A172 (cell line): Measurements from ENCODE around the gene TRAPPC2. TPM values are rescaled to one million over a fixed set of nuclear protein-coding genes. Genes with fewer than 3 reads are reported as not detected.

ENCODE experiments used
- DNase-seq: peaks from one replicate; pipeline ENCODE4 v3.0.0-alpha.2; 2015; ENCODE audit warnings: low spot score
- total RNA-seq: library from RNA; depleted of rRNA; stranded (reverse); fragments of >200 nt; shearing (Covaris generic); gene quantifications from 2 replicates; pipeline ENCODE4 v1.2.3, GENCODE V29; 2014; rRNA removed

The TRAPPC2 gene
- 21.4 and 22.4 TPM in 2 replicates for total RNA-seq

DNA sequence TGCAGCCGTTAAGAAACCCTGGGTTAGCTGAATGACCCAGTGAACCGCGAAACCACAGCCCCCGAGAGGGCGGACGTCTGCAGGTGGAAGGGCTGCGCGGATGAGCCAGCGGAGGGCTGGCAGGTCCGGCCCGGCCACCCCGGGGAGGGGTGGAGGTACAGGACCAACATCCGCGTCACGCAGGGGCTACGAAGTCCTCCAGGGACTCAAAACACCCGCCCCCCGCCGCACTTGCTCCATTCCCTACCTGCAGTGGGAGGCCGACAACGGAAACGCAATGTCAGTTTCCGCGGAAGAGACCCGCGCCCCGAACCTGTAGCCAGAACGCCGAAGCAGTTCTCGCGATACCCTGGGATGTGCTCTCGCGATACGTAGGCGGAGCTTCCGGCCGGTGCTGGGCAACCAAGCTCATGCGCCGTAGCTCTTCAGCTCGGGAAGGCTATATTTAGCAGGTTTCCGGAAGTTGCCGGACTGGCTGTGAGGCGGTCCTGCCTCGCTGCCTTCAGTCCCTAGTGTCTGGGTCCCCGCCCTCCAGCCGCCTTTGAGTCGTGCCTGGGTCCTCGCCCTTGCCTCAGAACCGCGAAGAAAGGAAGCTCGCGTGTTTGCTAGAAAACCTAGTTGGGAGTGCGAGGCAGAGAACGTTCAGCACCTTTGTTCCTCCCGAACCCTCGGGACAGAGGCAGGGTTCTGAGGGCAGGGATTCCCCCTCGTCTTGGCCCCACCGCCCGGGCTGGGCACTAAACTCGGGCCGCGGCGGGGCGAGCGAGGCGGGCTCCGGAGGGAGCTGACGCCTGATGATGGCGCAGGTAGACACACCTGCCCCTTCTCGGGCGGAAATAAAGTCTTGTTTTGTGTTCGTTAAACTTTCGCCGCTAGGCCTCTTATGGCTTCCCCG, at the start of gene TRAPPC2, which contains the start of gene OFD1:
TRAPPC2 (minus strand) TSS at position 343 of the 895 bp plus-strand sequence. CDS start 14,657 bp downstream, outside the sequence.
OFD1 (plus strand) TSS at position 471 of the 895 bp plus-strand sequence; CDS start at position 795, 324 bp downstream.
- DNase-seq: peak; percentile 95

DNA sequence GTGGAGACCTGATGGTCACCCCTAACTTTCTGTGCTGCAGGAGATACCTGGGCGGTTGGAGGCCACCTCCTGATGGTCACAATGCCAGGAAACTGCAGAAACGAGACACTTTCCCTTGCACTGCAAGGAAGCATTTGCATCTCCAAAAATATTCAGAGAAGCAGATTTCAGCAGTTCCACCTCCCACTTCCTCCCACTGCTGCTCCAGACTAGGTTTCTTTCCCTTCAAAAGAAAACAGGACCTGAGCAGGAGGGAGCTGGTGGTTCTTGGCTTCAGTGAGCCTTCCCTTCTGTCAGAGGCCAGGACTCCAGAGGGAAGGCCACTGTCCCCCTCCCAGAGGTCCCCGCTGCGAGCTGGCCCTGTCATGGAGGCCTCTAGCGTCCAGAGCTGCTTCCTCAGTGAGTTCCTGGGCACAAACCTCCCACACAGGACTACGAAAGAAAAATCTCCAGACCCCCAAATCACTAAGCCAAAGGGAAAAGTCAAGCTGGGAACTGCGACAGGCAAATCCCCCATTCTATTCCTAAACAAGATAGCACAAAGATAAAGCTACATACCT, 46.5 kb upstream of the TRAPPC2 start:
- DNase-seq: no peak

DNA sequence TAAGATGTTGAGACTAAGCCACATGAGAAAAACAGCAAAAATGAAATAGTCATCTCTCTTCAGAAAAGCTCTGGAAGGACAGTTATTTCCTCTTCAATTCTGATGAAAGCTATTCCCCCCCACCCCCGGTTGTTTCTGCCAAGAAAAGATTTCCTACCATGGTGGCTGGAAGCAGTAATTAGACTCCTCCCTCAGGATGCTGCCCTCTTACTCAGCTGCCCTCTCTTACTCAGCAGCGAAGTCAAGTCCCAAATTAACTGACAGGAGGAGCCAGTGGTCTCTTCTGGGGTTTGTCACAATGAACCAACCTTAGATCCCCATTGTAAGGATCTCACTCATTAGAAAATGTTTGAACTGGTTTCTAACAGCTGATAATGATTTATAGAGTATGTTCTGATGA, 44.5 kb upstream of the TRAPPC2 start:
- peak; percentile 66 for DNase-seq

DNA sequence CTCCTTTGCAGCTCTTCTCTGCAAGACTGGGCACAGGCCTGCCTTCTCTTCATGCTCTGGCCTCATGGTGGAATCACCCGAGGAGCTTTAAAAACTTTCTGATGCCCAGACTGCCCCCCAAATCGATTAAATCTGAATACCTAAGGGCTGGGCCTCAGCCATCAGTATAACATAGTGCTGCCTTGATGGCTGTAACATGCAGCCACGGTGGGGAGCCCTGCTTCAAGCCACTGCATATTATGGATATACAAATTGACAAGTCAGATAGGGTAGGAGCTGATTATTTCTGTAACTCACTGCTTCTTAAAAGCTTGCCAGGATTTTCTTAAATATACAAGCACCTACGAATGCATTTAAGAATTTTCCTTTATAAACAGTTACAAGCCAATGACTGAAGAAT, 42.0 kb upstream of the TRAPPC2 start:
- no peak for DNase-seq

DNA sequence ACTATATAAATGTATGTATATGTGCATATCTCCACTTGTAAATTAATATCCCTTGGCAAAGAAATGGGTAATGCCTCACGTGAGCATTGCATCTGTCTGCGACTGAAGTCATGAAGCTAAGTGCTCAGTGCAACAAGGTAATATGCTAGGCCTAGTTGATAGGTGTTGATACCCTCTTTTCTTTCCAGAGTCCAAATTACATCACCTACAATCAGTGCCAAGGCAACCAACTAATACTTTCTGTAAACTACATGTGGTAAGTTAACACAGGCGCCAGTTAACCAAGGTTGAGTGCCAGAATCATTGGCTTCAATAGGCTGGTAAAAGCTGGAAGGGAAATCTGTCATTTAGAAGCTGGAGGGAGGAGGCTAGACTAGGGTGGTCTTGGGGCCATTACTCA, 41.4 kb upstream of the TRAPPC2 start:
- no peak for DNase-seq

DNA sequence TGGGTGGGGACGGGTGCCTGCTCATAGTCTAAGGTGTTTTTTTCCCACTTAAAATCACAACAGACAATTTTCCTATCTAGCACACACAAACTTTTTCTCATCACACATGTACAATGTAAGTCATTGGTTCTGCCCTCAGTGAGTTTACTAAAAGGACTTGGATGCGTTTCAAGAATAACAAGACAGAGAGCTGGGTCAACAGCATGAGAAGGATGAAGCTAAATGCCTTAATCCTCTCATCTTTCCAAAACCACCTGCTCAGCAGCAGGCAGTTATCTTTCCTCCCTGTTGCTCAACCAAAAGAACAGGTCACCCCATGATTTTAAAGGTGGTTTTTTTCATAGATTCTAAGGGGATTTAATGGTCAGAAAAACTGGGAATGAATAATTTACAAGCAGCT, 40.3 kb upstream of the TRAPPC2 start:
- no peak for DNase-seq

DNA sequence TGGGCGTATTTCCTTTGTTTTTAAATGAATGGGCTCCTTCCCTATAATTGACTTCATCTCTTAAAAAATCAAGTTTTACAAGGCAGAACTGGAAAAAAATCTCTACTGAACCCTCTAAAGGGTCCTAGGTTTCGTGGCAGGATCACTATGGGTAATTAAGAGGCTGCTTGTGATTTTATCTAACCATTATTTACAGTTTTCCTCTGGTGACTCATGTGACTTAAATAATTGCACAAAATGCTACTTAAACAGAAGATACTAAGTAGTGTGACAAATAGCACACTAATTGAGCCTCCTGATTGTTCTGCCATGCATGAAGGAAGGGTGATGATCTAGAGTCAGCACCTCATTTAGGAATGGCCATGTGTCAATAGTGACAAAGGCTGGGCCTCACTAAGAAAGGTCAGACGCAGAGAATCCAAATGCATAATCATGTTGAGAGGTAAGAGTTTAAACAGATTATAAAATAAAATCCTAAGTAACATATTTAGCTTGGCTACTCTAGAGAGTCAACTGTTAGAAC, 35.7 kb upstream of the TRAPPC2 start:
- DNase-seq: no peak

DNA sequence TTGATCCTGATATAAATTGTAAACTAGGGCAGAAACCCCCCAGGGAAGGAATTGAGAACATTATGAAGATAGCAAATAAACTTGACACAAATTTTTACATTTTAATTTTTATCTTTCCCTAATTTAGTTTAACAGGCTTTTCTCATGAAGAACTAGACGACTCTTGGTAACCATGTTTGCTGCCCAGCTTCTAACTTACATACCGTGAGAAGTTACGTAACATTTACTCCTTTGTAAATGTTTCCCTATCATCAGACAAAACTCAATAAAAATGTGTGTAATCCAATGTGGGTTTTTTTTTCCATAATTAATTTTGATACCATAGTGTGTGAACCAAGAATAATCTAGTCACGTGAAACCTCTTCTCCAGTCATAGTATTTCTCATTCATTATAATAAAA, 34.5 kb upstream of the TRAPPC2 start:
- no peak for DNase-seq

DNA sequence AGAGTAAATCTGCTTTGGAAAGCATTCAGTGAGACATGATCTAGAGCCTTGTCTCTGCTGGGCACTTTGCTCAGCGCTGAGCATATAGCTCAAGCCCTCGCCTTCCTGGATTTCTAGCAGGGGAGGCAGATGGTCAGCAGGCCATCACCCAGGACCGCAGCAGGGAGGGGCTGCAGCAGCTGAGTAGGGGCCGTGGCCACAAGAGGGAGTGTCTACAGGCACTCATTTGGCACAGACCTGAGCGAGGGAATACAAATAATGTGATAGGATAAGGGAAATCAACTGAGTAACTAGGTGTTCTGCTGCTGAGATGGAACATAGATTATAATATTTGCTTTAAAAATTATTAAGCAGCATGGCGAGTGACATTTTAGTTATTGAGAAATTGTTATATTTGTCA, 30.3 kb upstream of the TRAPPC2 start:
- DNase-seq: peak; percentile 6

DNA sequence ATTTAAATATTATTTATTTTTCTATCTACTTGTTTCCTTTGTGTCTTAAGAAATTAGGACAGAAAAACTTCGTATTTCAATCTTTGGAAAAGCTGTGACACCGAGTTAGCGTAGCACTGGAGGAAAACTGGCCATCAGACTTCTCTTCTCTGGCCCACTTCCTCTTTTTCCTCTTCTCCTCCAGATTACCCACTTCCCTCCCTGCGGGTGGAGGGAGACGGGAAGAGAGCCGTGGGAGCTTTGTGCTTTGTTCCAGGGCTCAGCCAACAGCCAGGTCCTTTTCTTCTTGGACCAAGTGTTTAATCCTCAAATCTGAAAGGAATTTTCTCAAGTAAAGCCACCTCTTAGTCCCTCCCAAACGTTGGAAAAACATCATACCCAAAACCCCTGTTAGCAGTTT, 29.9 kb upstream of the TRAPPC2 start:
- DNase-seq: no peak

DNA sequence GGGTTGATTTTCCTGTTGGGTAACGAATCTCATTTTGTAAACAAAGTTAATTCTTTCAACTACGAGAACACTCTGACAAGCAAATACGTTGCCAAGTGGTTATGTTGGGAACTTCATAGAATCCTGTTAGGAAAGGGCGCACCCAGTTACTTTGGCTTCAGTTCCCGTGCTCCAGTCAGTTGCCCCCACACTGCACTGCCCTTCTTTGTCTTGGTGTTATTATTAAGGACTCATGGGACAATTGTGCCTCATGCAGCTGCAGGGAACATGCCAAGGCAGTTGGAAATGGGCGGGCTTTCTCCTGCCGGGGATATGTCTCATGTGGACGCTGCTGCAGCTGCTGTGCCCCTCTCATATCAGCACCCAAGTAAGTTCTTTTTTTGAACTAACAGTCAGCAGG, 29.1 kb upstream of the TRAPPC2 start:
- no peak for DNase-seq

DNA sequence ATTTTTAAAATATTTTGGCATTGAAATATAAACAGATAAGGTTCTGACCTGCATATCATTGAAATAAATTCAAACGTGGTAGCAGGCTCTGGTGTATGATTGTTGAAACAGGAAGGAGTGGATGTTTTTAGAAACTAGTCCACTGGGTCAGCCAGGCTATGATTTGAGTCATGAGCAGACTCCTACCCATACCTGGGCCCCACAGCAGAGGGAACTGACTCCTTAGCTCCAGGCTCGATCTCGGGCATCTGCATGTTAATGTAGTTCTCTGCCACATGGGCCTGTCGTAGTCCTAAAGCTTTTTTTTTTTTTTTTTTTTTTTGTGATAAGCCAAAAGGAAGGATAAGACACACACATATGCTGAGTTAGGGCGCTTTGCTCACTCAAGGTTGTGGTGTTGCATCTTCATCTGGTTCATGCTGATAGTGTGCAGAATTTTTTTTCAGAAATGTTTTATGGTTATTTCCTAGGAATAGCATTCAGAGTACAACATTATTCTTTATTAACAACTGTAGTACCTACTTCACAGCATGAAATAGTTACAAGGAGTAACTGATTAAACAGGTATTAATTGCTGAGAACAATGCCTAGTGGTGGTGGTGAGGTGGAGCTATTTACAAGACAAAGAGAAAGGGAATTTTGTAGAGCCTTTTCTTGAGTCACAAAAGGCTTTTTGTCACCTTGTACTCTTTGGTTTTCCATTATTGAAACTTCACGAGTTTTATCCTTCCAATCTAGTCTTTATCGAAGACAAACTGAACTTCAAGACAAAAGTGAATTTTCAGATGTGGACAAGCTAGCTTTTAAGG, 27.4 kb upstream of the TRAPPC2 start:
- DNase-seq: no peak

DNA sequence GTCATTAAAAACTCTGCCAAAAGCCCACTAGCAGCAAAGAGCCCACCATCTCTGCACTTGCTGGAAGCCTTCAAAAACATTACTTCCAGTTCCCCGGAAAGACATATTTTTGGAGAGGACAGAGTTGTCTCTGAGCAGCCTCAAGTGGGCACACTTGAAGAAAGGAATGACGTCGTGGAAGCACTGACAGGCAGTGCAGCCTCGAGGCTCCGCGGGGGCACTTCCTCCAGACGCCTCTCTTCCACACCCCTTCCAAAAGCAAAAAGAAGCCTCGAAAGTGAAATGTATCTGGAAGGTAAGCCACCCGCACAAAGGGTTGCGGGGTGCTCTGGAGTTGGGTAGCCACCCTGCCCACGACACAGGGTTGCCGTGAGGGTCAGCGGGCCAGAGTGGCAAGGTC, 26.0 kb upstream of the TRAPPC2 start:
- DNase-seq: no peak

DNA sequence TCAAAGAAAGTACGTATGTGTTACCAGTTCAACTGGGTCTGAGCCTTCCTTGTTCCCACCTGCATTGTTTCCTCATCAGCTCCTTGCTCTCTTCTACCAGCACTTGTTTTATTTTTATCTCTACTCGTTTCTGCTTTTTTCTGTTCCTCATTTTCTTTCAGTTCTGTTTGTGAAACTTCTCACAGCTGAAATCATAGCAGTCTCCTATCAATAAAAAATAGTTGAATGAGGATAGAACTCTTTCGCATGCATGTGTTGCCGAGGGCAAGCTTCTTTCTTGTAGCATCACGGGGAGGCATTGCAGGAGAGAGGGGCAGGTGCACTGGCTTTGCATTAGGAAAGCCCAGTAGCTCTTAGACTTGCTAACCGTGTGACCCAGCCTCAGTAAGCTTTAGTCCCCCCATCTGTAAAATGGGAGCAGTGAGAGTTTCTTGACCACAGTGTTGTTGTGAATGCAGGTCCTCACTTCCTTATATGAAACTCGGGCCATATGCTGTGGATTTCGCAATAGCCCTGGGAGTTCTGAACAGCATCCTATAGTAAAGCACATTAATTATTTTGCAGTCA, 24.8 kb upstream of the TRAPPC2 start:
- no peak for DNase-seq

DNA sequence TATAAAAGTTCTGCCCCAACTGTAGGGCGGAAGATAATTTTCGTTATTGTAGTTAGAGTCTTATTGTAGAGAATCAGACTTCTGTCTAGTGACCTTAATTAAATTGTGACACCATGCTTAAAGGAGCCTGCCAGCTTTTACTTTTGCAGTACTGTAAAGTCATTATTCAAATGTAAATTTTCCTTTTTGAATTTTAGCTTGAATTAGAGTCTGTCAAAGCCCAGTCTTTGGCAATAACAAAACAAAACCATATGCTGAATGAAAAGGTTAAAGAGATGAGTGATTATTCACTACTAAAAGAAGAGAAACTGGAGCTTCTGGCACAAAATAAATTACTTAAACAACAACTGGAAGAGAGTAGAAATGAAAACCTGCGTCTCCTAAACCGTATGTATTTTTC, 22.0 kb upstream of the TRAPPC2 start:
- no peak for DNase-seq

DNA sequence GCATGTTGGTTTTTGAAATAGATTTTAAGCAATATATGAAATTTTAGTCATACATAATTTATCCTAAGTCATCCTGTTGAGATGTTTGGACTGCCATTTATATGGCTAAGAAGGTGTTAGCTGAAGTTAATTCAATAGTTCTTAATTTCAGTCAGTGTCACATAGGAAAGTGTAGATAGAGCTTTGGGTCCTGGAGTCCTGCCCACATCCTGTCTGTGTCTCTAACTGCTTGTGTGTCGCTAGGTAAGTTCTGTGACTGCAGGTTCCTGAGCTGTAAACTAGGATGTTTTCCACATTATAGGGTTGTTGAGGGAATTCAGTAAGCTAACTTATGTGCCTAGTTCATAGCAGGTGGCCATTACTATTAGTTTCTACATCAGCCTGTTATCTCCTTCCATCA, 20.8 kb upstream of the TRAPPC2 start:
- DNase-seq: no peak

DNA sequence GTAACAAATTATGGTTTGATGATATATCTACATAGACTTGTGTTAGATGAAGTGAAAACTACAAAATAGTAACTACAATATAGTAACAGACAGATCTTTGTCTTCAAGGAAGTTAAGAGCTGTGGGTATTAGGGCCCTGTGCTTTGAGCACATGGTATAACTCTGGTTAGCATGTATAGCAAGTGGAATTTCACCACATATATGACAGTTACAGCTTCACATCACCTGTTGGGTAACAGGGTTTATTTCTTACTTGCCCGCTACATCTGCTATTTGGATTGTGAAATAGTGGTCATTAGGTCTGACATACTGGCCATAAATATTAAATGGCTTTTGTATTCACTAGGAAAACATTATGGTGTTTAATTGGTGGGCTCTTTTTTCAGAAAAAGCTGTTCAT, 20.3 kb upstream of the TRAPPC2 start:
- no peak for DNase-seq

DNA sequence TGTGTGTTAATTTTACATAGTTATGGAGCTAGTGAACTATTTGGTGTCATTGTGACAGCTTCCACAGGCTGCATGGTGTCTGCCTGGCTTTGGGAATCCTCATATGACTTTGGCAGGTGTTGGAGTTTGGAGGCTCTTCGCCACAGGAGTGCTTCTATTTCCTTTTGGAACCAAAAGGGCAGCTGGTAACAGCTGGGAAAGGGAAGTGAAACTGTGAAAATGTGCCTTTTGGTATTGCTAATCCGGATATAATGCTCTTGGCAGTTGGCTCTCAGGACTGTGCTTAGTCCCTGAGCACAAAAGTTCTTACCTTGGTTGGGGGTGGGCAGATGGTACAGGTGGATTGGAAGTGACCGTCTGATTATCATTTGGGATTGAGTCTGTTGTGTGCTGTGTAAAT, 18.2 kb upstream of the TRAPPC2 start:
- no peak for DNase-seq

DNA sequence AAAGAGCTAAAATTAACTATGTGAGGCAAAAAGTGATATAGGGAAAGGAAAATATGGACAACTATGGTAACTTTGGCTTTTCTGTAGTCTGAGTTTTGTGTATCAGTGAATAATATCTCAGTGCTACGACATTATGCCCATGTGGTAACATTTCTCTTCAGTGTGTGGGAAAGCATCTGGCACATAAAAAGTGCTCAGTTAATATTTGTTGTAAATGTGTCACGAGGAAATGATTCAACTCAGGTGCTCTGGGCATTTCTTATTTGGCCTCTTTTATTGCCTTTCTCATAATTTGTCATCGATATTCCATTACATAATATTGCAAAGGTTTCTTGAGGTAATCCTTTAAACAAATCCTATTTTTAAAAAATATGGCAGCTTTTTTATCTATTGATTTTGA, 17.7 kb upstream of the TRAPPC2 start:
- DNase-seq: no peak

DNA sequence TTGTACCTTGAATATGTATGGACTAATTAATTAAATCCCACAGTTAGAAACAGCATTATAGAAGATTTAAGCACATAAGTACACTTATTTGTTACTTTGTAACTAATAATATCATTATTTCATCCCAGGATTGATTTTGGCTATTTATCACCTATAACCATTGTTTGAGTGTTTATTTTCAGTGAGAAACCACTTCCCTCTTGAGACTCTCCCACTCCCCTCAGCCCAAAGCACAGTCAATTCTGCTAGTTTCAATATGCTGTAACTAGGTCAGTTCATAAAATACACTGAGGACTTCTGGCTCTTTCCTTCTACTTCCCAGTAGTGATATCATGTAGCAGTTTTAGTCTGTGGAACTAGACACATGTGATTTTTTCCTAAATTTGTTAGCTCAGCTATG, 16.4 kb upstream of the TRAPPC2 start:
- no peak for DNase-seq

DNA sequence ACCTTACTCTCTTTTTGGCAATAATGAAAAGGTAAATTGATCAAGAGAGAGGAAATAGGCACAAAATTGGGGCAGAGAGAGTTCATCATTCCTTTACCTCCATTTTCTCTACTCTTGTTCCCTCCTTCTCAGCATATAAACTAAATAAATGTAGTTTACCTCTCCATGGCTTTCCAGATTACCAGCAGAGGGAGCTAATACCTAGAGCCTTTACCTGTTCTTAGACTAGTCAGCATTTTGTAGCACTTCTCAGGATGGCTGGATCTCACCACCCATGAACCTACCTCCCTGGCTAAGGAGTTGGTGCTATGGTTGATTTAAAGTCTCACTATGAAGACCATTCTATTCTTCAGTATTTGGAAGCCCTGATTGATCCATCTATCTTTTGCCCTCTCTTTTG, 15.8 kb upstream of the TRAPPC2 start:
- peak; percentile 59 for DNase-seq

DNA sequence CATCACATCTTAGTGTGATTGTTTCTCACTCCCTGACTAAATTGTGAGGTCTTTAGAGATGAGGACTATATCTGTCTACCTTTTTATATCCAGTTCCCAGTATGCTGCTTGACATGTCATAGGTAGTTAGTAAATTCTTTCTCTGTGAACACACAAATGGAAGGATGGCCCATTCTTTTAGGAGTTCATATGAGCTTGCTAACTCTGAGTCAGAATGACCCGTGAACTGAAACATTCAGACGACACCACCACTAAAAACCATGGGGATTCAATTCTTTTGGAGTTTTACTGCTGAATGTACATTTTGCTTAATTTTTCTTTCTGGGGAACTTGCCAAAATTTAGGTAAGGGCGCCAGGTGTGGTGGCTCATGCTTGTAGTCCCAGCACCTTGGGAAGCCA, 14.1 kb upstream of the TRAPPC2 start:
- DNase-seq: no peak
